GM06990 (cell line): Measurements from ENCODE around the gene ANKRD35.

ENCODE experiments used
- DNase-seq: peaks from one replicate; pipeline ENCODE4 v3.0.0-alpha.2; 2011; ENCODE audit not compliant: insufficient read length; ENCODE audit errors: extremely low read depth
- H3K27me3 ChIP-seq: replicated peaks from 2 replicates; pipeline ENCODE4 v1.6.0; 2011; ENCODE audit warnings: low read length; ENCODE audit not compliant: control insufficient read depth, insufficient read depth
- H3K36me3 ChIP-seq: 2 replicates; pipeline ENCODE4 v1.5.1; 2011; ENCODE audit warnings: low read length; ENCODE audit not compliant: control insufficient read depth, insufficient read depth
- H3K4me3 ChIP-seq: replicated peaks from 2 replicates; pipeline ENCODE4 v1.5.1; 2011; ENCODE audit warnings: low read depth, mild to moderate bottlenecking, control low read depth, low read length
- CTCF ChIP-seq: IDR thresholded peaks from 2 replicates; pipeline ENCODE4 v1.5.1; 2011; ENCODE audit warnings: low read length, control low read depth, mild to moderate bottlenecking, inconsistent platforms; ENCODE audit not compliant: insufficient read depth, poor library complexity, severe bottlenecking

Gene ANKRD35

GRCh38 chr1:145868232-145868631 lies 17.4 kb downstream of the ANKRD35 start:
- no peak for DNase-seq
- Histone ChIP-seq H3K4me3 (no peak overlapping the region), H3K27me3 (no peaks in the 10 kb centered on the region; the same call in none of the 2 replicates), H3K36me3 (no peaks in the 10 kb centered on the region)
- no peak for TF ChIP-seq CTCF

GRCh38 chr1:145863282-145864018 lies 22.2 kb downstream of the ANKRD35 start:
- DNase-seq: no peak
- TF ChIP-seq CTCF: no peak
- Histone ChIP-seq H3K27me3 (no peaks in the 10 kb centered on the region), H3K36me3 (no peaks in the 10 kb centered on the region), H3K4me3 (no peak overlapping the region)

- peak overlapping the region; percentile 90 for H3K4me3 ChIP-seq
- H3K27me3 ChIP-seq: no peaks in the 10 kb centered on the region
- no peak for TF ChIP-seq CTCF
- H3K36me3 ChIP-seq: peaks cover 1% of the 10 kb centered on the region
- peak; percentile 87 for DNase-seq
Measured at GRCh38 chr1:145859491-145860023, 26.1 kb downstream of the ANKRD35 start.

GRCh38 chr1:145858901-145859490 lies 26.7 kb downstream of the ANKRD35 start, which contains the start of gene PIAS3:
TSS of gene PIAS3 (minus strand) at chr1:145859081. CDS start at chr1:145858990, 91 bp downstream.
- TF ChIP-seq CTCF: no peak
- peak within 1 kb of the TSS; percentile 90 for H3K4me3 ChIP-seq
- peaks cover 1% of the 10 kb centered on the region for H3K36me3 ChIP-seq
- no peaks in the 10 kb centered on the region for H3K27me3 ChIP-seq
- peak; percentile 96 for DNase-seq

- Histone ChIP-seq H3K4me3 (peak overlapping the region; percentile 90), H3K36me3 (peaks cover 5% of the 10 kb centered on the region), H3K27me3 (no peaks in the 10 kb centered on the region)
- DNase-seq: no peak
- TF ChIP-seq CTCF: no peak
Measured at GRCh38 chr1:145858238-145858900, 27.3 kb downstream of the ANKRD35 start.
